ENCODE measurements around the gene PRX.
"Not testable (repeated sequence)": the region's sequence is repeated elsewhere in the genome, so short reads cannot be mapped to it uniquely, and the experiment has no call there.

Gene PRX

DNA sequence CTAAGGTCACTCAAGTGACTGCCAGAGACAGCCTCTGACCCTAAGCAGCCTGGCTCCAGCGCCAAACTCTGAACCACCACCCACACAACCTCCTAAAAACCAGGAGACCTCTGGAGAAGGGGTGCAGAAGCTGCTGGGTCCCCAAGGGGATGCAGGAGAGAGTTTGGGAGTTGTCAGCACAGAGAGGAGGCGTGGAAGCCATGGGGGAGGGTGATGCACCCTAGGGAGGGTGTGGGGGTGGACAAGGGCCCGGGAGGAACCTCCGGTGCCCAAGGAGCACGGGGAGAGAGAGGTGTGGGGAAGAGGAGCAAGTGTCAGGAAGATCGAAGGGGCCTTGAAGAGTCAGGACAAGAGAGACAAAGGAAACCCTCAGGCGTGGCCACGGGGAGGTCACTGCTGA, 21.1 kb downstream of the PRX start:
- DNase-seq (ENCODE audit: low read depth, low spot score) = no peak

DNA sequence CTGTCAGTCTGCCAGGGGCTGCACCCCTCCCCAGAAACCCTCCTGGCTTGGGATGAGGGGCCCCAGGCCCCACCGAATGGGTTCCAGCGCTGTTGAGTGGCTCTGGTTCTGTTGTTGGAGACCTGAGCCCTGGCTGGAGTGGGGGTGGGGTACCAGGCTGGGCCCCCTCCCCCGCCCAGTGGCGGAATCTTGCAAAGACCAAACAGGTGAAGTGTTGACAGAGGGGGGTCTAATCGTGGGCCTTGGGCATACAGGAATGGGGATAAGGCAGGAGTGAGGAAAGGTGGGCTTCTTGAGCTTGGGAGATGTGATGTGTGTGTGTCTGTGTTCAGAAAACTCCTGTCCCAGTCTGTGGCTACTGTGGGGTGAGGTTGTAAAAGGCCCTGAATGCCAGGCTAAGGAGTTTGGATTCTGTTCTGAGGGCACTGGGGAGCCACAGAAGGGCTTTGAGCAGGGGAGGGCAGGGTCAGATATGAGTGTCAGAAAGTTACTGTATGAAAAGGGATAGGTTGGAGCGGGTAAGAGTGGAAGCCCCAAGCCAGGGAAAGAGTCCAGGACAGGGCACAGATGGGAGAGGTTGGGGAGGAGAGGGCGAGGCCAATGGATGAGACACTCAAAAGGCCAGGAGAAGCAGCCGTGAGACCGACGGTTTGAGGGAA, 23.0 kb downstream of the PRX start, which contains the start of gene HIPK4:
Gene HIPK4, minus strand, starts transcription at position 98 of the 659 bp plus-strand sequence. CDS start 279 bp downstream, outside the sequence.
- no peak for DNase-seq (ENCODE audit: low read depth, low spot score)

DNA sequence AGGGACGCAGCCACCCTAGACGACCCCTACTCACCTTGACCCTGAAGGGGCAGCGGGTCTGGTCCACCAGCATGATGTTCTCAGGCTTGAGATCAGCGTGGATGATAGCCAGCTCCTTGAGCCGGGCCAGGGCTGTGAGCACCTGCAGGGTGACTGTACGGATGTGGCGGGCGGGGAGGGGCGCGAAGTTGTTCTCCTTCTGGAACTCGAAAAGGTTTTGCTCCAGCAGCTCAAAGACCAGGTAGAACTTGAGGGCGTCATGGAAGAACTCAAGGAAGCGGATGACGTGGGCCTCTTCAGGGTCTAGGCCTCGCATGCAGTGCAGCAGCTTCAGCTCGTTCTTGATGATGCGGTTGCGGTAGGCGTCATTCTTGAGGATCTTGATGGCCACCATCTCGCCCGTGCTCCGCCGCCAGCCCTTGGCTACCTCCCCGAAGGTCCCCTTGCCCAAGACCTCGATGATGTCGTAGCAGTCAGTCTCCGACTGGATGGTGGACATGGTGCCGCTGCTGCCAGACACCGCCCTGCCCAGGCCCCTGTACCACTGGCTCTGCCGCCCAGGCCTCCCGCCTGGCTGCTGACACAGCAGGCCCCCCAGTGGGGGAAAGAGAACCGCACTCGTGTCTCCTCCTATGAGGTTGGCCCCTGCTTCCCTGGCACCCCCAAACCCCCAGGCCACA, 23.6 kb downstream of the PRX start:
- no peak for DNase-seq (ENCODE audit: low read depth, low spot score)

DNA sequence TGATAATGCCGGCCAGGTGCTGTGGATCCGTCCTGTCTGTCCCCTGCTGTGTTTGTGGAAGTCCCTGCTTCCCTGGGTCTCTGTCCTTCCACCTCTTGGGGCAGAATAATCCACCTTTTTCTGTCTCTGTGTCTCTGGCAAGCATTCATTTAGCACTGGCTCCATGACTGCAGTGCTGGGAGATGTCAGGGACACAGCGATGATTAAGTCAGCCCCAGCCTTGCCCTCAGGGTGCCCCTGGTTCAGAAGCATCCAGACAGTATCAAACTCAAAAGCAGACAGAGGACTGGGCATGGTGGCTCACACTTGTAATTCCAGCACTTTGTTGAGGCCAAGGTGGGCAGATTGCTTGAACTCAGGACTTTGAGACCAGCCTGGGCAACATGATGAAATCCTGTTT, 24.7 kb downstream of the PRX start:
- DNase-seq (ENCODE audit: low read depth, low spot score) = no peak

DNA sequence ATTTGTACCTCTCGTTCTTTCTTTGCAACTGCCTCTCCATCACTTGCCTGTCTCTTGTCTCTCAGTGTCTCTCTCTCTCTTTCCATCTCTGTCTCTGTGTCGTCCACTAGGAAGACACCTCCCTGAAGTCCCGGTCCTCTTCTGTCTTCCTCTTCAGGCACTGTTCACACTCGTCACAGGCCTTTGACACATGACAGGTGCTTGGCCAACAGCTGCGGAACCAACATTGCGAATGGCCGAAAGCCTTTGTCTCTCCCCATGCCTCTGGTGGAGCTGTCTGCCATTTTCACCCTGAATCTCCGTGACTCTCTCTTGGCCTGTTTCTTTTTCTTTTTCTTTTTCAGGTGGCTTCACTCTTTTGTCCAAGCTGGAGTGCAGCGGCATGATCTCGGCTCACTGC, 26.0 kb downstream of the PRX start:
- DNase-seq (ENCODE audit: low read depth, low spot score) = no peak

DNA sequence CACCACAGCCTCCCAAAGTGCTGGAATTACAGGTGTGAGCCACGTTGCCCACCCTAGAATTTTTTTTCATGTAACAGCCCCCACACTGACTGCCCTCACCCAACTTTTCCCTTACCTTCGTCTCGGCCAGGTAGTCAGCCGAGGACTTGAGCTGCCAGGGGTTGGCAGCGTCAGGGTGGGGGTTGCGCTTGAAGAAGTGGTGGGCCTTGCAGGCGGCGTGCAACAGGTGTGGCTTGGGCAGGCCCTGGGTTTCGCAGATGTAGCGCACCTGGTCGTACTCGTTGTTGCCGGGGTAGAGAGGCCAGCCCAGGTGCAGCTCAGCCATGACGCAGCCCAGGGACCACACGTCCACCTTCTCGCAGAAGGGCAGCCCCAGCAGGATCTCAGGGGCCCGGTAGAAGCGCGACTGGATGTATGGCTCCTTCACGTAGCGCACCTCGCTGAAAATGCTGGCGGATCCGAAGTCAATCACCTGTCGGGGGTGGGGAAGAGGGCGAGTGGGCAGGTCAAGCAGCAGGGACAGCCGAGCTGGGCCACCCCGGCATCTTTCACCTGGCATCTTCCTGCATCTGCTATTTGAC, 29.4 kb downstream of the PRX start:
- no peak for DNase-seq (ENCODE audit: low read depth, low spot score)

DNA sequence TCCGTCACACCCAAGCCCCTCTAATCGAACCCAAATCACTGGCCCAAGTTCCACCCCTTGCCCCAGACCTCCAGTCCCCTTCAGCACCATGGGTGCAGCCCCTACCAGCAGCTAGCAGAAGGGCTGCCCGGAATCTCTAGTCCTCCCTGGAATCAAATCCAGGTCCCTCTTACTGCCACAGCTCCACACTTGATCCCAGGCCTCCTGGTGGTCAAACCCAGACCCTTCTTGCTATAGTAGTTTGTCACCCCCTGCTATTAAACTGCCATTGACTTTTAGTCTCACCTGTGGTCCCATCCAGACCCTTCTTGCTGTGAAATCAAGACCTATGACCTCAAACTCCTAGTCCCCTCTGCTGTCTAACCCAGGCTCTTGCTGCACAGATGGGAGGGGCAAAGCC, 31.9 kb downstream of the PRX start:
- no peak for DNase-seq (ENCODE audit: low read depth, low spot score)

DNA sequence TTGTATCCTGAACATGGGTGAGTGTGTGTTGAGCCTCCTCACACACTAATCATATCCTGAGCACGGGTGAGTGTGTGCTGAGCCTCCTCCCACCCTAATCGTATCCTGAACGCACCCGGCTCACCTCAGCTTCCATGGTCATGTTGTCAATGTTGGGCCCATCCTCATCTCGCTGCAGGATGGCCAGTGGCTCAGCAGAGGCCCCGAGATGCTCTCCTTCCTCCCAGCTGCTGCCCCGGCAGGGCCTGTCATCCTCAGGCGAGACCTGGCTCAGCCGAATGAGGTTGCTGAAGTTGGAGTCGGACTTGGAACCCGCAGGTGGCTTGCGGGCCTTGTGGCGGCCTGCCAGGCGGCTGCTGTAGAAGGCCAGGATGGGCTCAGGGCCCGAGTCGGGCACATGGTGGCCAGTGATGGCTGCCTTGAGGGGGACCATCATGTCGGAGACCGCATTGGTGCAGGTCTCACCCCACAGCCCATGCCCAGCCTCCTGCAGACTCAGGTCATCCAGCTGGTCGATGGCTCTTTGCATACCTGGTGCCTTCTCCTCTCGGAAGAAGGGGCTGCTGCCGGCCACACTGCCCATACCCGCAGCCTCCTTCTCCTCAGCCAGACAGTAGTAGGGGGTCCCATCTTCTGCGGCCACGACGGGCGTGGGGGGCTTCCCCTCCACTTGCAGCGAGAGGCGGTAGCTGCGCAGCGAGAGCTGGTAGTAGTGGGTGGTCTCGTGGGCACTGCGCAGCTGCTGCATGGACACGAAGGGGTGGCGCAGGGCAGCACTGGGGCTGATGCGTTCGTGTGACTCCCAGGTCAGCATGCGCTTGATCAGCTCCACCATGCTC, 32.8 kb downstream of the PRX start:
- no peak for DNase-seq (ENCODE audit: low read depth, low spot score)

DNA sequence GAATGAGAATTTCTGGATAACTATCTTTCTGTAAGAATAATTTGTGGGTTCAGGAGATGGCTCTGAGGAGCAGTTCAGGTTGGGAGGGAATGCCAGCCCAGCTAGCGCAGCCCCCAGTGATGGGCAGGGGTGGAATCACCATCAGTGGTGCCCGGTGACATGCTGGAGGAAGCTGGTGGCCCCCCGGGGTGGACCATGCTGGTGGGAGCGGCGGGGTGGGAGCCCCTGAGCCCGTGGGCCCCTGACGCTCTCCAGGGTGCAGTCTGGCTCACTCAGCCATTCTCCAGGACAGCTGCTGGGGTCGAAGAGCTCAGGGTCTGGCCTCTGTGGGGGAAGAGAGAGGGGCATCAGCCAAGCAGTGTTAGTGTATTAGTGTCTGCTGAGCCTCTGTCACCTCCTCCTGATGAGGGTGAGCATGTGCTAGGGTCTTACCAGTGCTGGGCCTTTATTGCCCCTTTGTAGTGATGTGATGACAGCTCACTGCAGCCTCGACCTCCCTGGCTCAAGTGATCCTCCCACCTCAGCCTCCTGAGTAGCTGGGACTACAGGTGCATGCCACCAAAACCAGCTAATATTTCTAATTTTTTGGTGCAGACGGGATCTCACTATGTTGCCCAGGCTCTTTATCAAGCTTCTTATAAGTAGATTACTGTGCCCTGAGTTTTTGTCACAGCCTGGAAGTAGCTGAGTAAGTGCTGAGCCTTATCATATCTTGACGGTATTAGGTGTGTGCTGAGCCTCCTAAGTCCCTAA, 33.6 kb downstream of the PRX start:
- DNase-seq (ENCODE audit: low read depth, low spot score) = no peak

DNA sequence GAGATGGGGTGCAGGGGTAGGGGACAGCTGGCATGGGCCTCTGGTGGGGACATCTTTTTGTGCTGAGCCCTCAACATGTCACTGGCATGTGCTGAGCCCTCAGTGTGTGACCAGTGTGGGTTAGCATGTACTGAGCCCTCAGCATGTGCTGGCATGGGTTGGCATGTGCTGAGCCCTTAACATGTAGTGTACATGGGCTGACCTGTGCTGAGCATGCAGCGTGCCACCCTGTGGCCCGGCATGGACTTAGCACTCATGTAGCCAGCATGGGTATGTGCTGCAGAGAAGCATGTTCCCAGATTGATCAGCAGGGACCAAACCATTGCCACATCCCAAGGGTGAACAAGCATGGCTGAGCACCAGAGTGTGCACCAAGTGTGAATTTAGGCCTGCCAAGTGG, 34.7 kb downstream of the PRX start:
- DNase-seq (ENCODE audit: low read depth, low spot score) = no peak

DNA sequence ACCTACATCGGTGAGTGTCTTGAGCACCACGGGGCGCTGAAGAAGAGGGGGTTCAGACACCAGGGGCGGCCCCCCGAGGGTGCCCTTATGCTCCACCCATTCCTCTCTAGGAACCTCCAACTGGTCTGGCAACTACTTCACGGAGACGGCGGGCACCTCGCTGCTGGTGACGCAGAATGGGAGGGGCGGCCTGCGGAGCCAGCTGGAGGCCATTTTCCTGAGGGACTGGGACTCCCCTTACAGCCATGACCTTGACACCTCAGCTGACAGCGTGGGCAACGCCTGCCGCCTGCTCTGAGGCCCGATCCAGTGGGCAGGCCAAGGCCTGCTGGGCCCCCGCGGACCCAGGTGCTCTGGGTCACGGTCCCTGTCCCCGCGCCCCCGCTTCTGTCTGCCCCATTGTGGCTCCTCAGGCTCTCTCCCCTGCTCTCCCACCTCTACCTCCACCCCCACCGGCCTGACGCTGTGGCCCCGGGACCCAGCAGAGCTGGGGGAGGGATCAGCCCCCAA, 35.2 kb downstream of the PRX start:
- no peak for DNase-seq (ENCODE audit: low read depth, low spot score)

DNA sequence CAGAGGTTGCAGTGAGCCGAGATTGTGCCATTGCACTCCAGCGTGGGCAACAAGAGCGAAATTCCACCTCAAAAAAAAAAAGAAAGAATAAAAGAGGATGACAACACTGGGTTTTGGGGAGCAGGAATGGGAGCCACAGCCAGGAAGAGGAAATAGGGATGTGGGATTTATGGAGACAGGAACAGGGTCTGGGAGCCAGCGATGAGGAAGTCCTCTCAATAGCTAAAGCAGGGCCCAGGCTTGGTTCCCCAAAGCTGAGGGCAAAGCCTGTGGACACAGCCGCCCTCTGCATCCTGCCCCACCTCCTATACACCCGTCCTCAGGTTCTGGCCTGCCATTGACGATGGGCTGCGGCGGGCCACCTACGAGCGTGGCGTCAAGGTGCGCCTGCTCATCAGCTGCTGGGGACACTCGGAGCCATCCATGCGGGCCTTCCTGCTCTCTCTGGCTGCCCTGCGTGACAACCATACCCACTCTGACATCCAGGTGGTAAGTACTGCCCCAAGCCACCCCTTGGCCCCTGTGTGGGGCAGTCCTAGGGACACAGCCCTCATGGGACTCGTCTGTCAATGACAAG, 36.8 kb downstream of the PRX start:
- no peak for DNase-seq (ENCODE audit: low read depth, low spot score)

DNA sequence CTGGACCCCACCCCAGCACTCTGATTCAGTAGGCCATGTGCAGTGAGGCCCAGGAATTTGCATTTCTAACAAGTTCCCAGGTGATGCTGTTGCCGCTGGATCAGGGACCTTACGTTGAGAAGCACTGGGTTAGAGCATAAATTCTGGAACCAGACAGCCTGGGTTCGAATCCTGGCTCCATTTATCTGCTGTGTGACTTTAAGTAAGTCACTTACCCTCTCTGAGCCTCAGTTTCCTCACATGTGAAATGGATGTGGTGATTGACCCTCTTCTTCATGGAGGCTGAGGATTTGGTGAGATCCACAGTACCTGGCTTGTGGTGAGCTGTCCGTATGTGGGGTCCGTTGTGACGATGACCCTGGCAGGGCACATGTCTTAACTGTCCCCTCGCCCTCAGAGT, 39.1 kb downstream of the PRX start:
- DNase-seq (ENCODE audit: low read depth, low spot score) = no peak

DNA sequence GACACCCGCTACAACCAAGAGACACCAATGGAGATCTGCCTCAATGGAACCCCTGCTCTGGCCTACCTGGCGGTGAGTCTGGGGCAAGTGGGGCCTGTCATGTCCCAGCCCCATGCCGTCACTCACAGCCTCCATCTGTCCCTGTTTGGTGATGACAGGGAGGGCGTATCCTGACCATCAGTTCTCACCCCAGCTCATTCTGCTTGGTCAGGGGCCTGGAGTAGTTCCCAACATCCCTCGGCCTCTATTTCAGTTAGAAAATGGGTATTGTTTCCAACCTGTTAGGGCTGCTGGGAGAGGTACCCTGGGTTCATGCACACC, 41.4 kb downstream of the PRX start:
- DNase-seq (ENCODE audit: low read depth, low spot score) = no peak

DNA sequence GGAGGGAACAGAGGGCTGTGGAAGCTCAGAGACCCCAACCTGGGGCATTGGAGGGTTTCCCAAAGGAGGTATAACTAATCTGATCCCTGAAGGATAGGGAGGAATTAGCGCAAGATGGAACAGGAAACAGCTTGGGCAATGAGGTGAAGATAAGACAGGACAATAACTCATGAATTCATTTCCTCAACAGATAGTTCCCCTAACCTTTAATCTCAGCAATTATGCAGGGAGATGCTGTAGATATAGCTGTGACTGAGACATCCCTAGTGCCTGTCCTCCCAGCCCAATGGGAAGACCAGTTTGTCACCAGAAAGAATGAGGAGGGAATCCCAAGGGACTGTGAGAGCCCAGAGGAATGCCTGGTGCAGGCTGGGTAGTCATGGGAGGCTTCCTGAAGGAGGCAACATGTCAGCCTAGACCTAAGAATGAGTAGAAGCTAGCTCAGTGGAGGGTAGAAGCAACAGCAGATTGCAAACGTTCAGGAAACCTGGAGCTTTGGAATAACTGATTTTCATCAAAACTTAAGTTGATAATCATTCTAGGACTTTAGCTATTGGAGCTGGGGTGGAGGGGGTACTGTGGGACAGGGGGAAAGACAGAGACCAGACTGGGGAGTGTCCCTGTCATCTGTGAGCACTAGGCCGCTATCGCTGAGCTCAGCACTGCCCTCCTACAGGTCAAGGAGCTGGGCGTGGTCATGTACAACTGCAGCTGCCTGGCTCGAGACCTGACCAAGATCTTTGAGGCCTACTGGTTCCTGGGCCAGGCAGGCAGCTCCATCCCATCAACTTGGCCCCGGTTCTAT, 42.0 kb downstream of the PRX start:
- no peak for DNase-seq (ENCODE audit: low read depth, low spot score)

DNA sequence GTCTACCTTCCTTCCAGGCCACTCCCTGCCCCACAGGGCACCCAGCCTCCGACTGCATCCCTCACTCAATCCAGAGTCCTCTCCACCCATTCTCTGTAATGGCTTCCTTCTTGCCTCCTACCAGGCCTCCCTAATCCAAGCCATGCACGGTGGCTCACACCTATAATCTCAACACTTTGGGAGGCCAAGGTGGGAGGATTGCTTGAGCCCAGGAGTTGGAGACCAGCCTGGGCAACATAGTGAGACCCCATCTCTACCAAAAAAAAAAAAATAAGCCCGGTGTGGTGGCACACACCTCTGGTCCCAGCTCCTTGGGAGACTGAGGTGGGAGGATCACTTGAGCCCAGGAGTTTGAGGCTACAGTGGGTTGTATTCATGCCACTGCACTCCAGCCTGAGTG, 42.9 kb downstream of the PRX start:
- not testable (repeated sequence) for DNase-seq (ENCODE audit: low read depth, low spot score)

DNA sequence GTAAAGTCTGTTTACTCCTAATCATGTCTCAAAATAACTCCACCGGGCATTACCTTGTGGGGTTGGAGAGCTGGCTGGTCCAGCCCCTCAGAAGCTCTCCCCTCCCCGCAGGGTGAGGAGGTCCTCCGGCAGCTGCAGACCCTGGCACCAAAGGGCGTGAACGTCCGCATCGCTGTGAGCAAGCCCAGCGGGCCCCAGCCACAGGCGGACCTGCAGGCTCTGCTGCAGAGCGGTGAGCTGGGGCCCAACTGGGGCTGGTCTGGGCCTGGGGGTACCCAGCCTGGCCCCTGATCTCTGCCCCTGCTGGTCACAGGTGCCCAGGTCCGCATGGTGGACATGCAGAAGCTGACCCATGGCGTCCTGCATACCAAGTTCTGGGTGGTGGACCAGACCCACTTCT, 43.4 kb downstream of the PRX start:
- no peak for DNase-seq (ENCODE audit: low read depth, low spot score)

DNA sequence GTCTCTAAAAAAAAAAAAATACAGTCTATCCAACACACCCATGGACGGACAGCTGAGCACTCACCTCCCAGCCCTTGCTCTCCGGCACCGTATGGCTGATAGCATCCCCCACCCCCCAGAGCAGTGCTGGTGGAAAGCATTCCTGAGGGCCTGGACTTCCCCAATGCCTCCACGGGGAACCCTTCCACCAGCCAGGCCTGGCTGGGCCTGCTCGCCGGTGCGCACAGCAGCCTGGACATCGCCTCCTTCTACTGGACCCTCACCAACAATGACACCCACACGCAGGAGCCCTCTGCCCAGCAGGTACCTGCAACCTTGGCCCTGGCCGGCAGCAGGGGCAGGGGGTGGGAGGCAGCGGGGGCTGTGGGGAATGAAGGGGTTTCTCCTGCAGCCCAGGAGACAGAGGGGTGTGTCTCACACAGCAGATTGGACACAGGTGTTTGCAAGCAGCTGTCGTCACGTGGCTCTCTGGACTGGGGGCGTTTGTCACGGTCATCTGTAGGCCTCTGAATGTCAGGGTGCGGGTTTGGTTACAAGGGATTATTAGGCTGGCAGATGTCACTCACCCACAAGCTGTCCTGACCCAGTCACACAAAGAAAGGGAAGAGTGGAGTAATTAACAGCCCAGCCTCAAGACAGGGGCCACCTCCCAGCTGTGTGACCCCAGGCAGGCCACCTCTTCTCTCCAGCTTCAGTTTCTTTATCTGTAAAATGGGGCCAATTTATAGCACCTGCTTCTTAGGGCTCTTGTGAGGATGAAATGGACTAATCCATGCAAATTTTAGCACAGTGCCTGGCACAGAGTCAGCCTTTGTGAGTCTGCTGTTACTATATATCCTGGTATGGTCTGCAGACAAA, 45.4 kb downstream of the PRX start:
- no peak for DNase-seq (ENCODE audit: low read depth, low spot score)
